GM21447 (cell line): ENCODE results near the gene AVP.
"Not testable (repeated sequence)": the region's sequence is repeated elsewhere in the genome, so short reads cannot be mapped to it uniquely, and the experiment has no call there.

Source experiments
- ATAC-seq: cut with Tn5 transposase; IDR thresholded peaks from one replicate; pipeline ENCODE4 v1.9.1; 2021; ENCODE audit not compliant: unreplicated experiment

The AVP gene, protein sequence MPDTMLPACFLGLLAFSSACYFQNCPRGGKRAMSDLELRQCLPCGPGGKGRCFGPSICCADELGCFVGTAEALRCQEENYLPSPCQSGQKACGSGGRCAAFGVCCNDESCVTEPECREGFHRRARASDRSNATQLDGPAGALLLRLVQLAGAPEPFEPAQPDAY

DNA sequence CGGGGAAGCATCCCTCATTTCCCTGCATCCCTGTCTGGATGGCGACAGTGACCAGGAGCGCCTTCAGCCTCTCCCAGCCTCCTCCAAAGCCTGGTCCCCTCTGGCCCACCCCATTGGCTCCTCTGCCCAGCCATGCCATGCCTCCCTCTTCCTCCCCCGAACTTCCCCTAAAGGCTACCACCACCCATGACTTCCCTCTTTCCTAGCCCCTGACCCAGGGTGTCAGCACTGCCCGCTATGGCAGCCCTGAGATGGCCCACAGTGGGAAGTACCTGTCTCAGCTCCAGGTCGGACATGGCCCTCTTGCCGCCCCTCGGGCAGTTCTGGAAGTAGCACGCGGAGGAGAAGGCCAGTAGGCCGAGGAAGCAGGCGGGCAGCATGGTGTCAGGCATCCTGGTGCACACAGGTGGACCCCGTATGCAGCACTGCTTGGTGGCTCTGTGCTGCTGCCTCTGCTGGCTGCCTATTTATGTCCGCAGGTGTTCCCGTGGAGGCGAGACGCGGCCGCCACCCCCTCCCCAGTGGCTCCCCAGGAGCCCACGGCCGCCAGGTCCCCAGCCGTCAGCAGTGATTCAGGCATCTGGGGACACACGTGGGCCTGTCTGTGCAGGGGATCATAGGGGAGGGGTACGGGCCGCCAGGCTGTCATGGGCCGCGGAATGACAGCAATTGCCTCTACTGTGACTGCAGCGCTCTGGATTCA lies at the start of gene AVP:
AVP (minus strand) TSS at position 442 of the 703 bp plus-strand sequence; CDS start at position 392, 50 bp downstream.
- ATAC-seq: no peak

DNA sequence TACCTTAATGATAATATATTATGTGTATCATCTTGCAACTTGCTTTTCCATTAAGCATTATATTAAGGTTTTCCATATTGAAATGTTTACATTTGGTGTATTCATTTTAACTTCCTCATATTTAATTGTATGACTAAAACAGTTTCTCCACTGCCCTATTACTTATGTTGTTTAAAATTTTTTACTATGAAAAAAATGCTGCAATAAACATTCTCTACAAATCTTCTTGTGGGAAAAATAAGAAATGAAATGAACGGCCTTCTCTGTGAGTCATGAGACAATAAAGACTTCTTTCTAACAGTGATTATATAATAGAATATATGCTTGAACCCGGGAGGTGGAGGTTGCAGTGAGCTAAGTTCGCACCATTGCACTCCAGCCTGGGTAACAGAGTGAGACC lies 49.6 kb upstream of the AVP start:
- ATAC-seq: no peak

DNA sequence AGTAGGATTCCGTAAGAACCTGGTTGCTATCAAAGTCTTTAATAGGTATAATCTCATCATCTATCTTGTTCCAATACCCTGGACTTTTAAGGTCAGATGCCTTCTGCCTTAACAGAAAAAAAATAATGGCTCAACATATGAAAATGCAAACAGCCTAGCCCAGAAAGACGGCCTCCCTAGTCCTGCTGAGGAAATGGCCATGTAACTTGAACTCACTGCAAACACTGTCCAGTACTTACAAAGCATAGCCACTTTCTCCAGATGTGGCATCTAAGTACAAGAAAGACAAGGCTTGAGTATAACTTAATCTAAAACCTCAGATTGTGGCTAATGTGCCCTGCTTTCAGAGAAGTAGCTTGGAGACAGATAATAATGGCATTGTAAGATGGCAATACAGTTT lies 48.6 kb upstream of the AVP start:
- no peak for ATAC-seq

DNA sequence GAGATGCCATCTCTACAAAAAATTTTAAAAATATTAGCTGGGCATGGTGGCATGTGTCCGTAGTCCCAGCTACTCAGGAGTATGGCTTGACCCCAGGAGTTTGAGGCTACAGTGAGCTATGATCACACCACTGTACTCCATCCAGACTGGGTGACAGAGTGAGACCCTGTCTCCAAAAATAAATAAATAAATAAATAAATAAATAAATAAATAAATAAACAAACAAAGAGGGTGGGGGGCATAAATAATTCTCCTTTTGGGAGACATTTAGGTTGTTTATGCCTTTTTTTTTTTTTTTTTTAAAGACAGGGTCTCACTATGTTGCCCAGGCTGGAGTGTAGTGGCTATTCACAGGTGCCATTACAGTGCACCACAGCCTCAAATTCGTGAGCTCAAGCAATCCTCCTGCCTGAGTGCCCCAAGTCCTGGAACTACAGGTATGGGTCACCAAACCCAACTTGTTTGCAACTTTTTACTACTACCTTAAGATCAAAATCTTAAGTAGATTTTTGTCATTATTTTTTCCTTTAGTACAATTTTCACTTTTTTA lies 45.6 kb upstream of the AVP start:
- ATAC-seq: no peak

DNA sequence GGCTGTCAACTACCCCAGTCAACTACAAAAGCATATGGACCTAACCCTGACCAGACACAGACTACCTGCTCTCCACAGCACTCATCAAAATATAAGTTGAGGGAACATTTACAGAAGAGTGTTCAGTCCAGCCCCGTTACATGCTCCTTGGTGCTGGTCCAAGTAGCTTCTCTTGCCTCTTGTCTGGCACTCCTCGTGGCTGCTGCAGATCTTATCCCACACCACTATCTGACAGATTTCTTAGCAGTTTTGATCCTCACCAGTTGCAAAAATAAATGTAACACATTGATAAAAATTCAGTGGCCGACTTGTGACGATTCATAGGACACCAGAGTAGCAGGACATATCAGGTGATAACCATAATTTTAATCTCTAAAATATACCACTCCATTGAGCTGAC lies 44.6 kb upstream of the AVP start:
- ATAC-seq: no peak

DNA sequence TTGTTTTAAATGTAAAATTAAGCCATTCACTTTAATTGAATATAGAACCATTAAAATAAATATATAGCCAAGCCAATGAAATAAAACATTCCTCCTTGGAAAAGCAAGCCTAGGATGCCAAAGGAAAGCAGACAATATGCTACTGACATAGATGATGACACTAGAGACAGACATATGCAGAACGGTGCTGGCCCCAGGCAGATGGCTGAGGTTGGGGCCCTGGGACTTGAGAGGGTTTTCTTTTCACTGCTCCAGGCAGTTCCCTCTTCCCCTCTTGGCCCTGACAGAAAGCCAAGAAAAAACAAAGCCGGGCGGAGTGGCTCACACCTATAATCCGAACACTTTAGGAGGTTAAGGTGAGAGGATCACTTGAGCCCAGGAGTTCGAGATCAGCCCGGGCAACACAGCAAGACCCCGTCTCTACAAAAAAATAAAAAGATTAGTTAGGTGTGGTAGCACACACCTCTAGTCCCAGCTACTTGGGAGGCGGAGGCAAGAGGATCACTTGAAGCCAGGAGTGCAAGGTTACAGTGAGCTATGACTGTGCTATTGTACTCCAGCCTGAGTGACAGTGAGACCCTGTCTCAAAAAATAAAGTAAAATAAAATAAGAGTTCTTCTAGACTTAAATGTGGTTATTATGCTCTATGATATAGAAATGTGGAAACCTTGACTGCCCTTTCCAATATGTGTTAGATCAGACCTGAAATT lies 43.9 kb upstream of the AVP start:
- ATAC-seq: no peak

DNA sequence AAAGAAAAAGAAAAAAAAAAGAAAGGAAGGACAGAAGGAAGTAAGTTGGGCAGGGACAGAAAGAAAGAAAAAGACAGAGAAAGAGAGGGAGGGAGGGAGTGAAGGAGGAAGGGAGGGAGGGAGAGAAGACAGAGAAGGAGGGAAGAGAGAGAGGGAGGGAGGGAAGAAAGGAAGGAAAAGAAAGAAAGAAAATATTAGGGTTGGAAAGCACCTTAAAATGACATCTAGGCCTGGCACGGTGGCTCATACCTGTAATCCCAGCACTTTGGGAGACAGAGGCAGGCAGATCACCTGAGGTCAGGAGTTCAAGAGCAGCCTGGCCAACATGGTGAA lies 42.0 kb upstream of the AVP start:
- ATAC-seq: no peak

DNA sequence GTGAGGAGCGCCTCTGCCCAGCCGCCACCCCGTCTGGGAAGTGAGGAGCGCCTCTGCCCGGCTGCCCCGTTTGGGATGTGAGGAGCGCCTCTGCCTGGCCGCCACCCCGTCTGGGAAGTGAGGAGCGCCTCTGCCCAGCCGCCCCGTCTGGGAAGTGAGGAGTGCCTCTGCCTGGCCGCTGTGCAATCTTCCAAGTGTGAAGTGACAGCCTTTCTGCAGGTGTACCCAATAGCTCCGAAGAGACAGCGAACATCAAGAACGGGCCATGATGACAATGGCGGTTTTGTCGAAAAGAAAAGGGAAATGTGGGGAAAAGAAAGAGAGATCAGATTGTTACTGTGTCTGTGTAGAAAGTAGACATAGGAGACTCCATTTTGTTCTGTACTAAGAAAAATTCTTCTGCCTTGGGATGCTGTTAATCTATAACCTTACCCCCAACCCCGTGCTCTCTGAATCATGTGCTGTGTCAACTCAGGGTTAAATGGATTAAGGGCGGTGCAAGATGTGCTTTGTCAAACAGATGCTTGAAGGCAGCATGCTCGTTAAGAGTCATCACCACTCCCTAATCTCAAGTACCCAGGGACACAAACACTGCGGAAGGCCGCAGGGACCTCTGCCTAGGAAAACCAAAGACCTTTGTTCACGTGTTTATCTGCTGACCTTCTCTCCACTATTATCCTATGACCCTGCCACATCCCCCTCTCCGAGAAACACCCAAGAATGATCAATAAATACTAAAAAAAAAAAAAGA lies 41.4 kb upstream of the AVP start:
- ATAC-seq: not testable (repeated sequence)

DNA sequence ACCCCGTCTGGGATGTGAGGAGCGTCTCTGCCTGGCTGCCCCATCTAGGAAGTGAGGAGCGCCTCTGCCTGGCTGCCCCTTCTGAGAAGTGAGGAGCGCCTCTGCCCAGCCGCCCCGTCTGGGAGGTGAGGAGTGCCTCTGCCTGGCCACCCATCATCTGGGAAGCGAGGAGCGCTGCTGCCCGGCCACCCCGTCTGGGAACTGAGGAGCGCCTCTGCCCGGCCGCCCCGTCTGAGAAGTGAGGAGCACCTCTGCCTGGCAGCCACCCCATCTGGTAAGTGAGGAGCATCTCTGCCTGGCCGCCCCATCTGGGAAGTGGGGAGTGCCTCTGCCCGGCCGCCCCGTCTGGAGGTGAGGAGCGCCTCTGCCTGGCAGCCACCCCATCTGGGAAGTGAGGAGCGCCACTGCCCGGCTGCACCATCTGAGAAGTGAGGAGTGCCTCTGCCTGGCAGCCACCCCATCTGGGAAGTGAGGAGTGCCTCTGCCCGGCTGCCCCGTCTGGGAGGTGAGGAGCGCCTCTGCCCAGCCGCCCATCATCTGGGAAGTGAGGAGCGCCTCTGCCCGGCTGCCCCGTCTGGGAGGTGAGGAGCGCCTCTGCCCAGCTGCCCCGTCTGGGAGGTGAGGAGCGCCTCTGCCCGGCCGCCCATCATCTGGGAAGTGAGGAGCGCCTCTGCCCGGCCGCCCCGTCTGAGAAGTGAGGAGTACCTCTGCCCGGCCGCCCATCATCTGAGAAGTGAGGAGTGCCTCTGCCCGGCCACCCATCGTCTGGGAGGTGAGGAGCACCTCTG lies 40.4 kb upstream of the AVP start:
- ATAC-seq: not testable (repeated sequence)

DNA sequence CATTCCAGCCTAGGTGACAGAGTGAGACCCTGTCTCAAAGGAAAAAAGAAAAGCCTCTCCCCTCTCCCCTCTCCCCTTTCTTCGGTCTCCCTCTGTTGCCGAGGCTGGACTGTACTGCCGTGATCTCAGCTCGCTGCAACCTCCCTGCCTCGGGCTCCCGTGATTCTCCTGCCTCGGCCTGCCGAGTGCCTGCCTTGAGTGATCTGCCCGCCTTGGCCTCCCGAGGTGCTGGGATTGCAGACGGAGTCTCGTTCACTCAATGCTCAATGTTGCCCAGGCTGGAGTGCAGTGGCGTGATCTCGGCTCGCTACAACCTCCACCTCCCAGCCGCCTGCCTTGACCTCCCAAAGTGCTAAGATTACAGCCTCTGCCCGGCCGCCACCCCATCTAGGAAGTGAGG lies 39.6 kb upstream of the AVP start:
- not testable (repeated sequence) for ATAC-seq

DNA sequence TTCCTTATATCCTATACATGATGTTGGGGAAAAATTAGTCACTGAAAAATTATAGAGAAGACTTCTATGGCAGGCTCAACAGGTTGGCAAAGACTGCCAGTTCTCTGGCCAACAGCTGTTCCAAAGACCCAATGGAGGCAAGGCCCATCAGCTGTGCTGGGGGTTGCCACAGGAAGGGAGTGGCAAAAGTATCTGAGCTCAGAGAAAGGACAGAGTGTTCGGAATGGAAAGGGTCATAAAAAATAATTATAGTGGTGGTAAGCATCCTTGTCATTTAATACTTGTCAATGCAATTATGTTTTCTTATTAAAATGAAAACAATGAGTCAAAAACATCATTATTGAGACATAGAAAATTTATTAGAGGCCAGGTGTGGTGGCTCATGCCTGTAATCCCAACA lies 39.0 kb upstream of the AVP start:
- no peak for ATAC-seq

DNA sequence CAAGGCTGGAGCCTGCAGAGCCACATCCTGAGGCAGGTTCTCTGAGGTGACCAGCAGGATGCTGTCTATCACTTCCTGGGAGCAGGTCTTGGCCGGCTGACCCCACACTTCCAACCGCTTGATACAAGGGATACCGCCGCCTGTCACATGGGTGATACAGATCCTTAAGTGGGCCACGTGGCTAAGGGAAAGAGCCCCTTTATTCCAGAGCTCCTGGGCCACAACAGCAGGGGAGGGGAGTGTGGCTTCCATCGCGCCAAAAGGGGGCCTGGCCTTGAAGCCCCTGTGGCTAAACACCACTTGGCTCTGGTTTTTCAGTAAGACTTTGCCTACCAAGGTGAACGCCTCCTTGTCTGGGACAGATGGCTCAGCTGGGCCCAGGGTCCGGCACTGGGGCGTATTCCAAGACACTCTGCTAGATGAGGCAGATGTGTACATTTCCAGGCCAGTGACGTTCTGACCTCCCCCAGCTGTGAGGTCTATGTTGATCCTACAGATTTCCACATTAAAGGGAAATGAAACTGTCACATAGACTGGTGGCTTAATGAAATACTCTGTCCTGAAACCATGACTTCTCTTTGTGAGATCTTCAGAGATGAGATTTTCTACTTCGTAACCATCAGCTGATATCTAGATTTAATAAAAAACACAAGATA lies 37.6 kb upstream of the AVP start:
- ATAC-seq: no peak

DNA sequence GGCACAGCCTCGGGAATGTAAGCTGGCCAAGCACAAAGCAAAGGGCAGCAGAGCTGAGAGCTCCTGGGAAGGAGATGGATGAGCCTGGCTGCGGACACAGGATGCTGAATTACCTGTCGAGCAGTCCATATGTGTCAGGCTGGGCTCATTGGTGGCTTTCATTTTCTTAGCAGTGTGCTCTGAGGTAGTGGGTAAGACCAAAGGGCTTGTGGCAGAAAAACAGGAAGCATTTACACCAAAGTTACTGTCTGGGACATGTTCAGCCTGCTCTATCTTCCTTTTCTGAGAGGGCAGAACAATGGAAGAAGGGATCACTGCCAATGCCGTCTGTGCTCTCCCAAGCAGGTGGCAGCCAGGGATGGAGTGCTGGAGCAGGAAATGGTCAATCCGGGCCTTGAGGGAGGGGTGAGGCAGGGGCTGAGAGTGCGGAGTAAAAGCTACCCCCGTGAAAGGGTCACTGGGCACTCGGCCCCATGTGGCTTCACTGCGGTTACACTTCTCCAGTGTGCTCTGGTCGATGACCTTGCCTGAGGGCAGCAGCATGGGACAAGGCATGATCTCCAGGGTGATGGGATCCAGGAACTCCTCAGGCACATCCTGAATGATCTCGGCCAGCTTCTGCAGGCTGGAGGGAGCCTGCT lies 36.9 kb upstream of the AVP start:
- no peak for ATAC-seq

DNA sequence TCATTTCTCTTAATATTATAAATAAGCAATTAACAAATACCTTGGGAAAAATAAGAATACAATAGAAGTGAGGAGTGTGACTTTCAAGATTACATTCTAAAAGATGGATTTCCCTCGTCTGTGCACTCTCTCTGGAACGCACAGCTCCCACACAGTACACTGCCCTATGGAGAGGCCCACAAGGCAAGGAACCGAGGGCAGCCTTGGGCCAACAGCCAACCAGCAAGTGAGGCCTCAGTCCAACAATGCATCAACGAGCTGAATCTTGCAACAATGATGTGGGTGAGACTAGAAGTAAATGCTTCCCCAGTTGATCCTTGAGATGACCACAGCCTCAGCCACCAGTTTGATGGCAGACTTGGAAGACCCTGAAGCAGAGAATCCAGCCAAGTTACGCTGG lies 34.5 kb upstream of the AVP start:
- ATAC-seq: no peak

DNA sequence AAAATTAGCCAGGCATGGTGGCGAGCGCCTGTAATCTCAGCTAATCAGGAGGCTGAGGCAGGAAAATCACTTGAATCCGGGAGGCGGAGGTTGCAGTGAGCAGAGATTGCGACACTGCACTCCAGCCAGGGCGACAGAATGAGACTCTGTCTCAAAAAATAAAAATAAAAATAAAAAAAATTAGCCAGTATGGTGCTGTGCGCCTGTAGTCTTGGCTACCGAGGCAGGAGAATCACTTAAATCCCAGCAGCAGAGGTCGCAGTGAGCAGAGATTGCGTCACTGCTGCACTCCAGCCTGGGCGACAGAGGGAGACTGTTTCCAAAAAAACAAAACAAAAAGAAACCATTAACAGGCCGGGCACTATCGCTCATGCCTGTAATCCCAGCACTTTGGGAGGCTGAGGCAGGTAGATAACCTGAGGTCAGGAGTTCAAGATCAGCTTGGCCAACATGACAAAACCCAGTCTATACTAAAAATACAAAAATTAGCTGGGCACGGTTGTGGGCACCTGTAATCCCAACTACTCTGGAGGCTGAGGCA lies 33.4 kb upstream of the AVP start:
- not testable (repeated sequence) for ATAC-seq

DNA sequence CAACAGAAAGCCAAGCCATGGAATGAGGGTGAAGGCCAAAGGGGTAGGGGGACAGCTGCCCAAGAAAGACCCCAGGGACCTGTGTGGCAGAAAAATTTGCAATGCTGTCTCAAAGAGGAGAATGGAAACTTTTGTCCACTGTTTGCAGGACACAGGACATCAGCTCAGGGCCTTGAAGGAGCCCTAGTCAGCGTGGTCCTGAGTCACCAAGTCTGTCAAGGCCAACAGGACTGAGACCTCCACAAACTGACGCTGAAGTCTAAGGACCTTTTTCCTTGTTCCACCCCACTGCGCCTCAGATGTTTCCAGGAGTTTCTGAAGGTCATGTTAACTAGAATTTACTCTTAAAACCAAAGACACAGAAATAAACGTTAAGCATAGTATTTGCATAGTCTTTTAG lies 31.8 kb upstream of the AVP start:
- ATAC-seq: no peak

DNA sequence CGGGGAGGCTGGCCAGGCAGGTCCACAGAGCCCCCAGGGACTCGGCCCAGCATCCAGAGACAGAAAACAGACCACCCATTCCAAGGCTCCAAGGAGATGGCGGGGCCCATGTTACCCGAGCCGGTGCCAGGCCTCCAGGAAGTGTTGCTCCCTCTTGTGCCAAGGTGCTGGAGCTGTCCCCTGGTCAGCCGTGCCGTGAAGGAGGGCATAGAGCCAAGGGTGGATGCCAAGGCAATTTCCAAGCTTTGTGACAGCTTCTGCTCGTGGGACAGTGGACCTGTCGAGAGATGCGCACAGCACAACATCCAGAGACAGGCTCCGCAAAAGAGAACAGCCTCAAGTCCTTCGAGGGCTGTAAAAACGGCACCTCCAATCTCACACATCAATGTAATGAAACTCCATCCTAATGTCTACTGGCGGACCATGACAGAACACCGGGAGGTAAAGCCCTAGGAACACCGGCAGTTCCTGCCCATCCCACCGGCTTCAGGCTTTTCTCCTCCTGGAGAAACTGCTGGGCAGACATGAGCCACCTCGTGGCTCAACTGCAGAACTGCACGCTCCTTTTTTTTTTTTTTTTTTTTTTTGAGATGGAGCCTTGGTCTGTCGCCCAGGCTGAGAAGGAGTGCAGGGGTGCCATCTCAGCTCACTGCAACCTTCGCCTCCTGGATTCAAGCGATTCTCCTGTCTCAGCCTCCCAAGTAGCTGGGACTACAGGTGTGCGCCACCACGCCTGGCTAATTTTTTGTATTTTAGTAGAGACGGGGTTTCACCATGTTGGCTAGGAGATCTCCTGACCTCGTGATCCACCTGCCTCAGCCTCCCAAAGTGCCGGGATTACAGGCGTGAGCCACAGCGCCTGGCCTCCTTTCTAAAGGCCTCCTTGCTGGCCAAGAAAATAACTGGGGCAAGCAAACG lies 30.9 kb upstream of the AVP start:
- no peak for ATAC-seq

DNA sequence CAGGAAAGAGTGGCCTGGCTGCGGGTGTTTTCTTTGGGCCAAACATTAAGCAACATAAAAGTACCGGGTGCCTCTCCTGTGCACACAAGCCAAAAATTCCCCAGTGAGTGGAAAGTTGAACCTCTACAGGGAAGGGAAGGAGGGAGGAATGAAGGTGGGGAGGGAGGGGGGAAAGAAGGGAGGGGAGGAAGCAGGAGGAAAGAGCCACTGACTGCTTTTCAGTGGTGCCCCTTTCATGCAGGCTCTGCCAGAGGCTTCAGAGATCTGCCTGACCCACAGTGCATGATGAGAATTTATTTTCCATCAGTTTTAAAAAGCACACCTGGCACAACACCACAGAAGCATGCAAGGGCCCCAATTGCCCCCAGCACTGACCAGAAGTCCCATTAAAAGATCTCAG lies 27.5 kb upstream of the AVP start:
- no peak for ATAC-seq
